Common myeloid progenitor, CD34-positive (primary cell): ENCODE results near the gene GCNT2.
"Not testable (repeated sequence)": the region's sequence is repeated elsewhere in the genome, so short reads cannot be mapped to it uniquely, and the experiment has no call there.

ENCODE experiments used
- CTCF ChIA-PET: fragments of 350-600 bp; sonication (Branson Sonifier 250); formaldehyde crosslinking; loops from one replicate; lab custom pipeline; 2021; ENCODE audit warnings: antibody characterized with exemption; lab: Charles Lee
- POLR2A ChIA-PET: fragments of 350-600 bp; sonication (Branson Sonifier 250); formaldehyde crosslinking; loops from one replicate; lab custom pipeline; 2021; ENCODE audit warnings: antibody characterized with exemption; lab: Charles Lee
- DNase-seq, 3 donors: peaks; one replicate each; pipeline versions ENCODE4 v3.0.0 to v3.0.0-alpha.2; 2013
- H3K27ac ChIP-seq, 2 experiments: 1 replicate in 1 of 2; 2 replicates in 1 of 2; pipeline ENCODE4 v1.7.0; 2013; ENCODE audit warnings: inconsistent platforms in 2 of 2, low read length in 2 of 2, mild to moderate bottlenecking in 2 of 2, low read depth in 1 of 2, moderate library complexity in 1 of 2; ENCODE audit not compliant: severe bottlenecking in 2 of 2, insufficient read depth in 1 of 2, poor library complexity in 1 of 2
- H3K27me3 ChIP-seq, 5 experiments: replicated peaks in 2 of 5; 1 replicate in 3 of 5; 2 replicates in 2 of 5; pipeline versions ENCODE4 v1.6.1 to v1.7.0; 2013; ENCODE audit warnings: low read length in 4 of 5, mild to moderate bottlenecking in 2 of 5, moderate library complexity in 2 of 5, inconsistent platforms in 1 of 5; ENCODE audit not compliant: insufficient read depth in 5 of 5, control insufficient read depth in 4 of 5
- H3K36me3 ChIP-seq, 4 experiments: 1 replicate in 2 of 4; 2 replicates in 2 of 4; pipeline versions ENCODE4 v1.6.1 to v1.7.0; 2013; ENCODE audit warnings: low read length in 3 of 4, control low read depth in 1 of 4, mild to moderate bottlenecking in 1 of 4; ENCODE audit not compliant: control insufficient read depth in 4 of 4, insufficient read depth in 4 of 4
- H3K4me1 ChIP-seq, 4 experiments: 1 replicate in 3 of 4; 2 replicates in 1 of 4; pipeline versions ENCODE4 v1.6.1 to v1.7.1; 2013; ENCODE audit warnings: low read length in 3 of 4, mild to moderate bottlenecking in 3 of 4, control low read depth in 1 of 4, inconsistent platforms in 1 of 4, moderate library complexity in 1 of 4; ENCODE audit not compliant: control insufficient read depth in 4 of 4, insufficient read depth in 4 of 4; ENCODE audit errors: control extremely low read depth in 1 of 4
- H3K4me3 ChIP-seq, 7 experiments: 1 replicate in 4 of 7; 2 replicates in 3 of 7; pipeline versions ENCODE4 v1.5.1 to v1.7.0; 2013; ENCODE audit warnings: mild to moderate bottlenecking in 7 of 7, low read length in 6 of 7, moderate library complexity in 6 of 7, inconsistent platforms in 2 of 7, low read depth in 2 of 7, control low read depth in 1 of 7; ENCODE audit not compliant: insufficient read depth in 4 of 7, control insufficient read depth in 1 of 7; ENCODE audit errors: extremely low read depth in 1 of 7
- H3K9me3 ChIP-seq, 5 experiments: 1 replicate in 4 of 5; 2 replicates in 1 of 5; pipeline versions ENCODE4 v1.6.1 to v1.7.1; 2013; ENCODE audit warnings: low read length in 4 of 5, mild to moderate bottlenecking in 2 of 5, inconsistent platforms in 1 of 5, low read depth in 1 of 5, moderate library complexity in 1 of 5; ENCODE audit not compliant: control insufficient read depth in 4 of 5, insufficient read depth in 2 of 5; ENCODE audit errors: control extremely low read depth in 1 of 5
- WGBS: methylation state at CpG from one replicate; pipeline ENCODE4 v1.1.5; 2013; ENCODE audit not compliant: insufficient coverage; 5-methylcytosine and 5-hydroxymethylcytosine counted together

GCNT2 gene

GRCh38 chr6:10513544-10513943, 7.6 kb upstream of the GCNT2 start:
- ChIA-PET CTCF (interaction anchor here (0.6 to 1.9 kb wide), 3 partner anchors 10 to 262 kb away, joined by 3 to 7 read pairs (median 4); no protein-coding TSS in a partner anchor), POLR2A (no interaction called here)
- Histone ChIP-seq H3K36me3 (no peaks in the 10 kb centered on the region), H3K27ac (no peak overlapping the region), H3K9me3 (no peaks in the 10 kb centered on the region), H3K27me3 (no peaks in the 10 kb centered on the region), H3K4me1 (peaks cover 3 to 12% (median 6%) of the 10 kb centered on the region in 4 experiments), H3K4me3 (no peak overlapping the region)
- DNase-seq = no peak
- WGBS = 60% methylated on average over 2 of the region's 2 CpGs

GRCh38 chr6:10514049-10514780, 6.9 kb upstream of the GCNT2 start:
- 81% methylated on average over 9 of the region's 15 CpGs for WGBS
- no peak for DNase-seq
- Histone ChIP-seq H3K4me1 (peaks cover 8 to 17% (median 10%) of the 10 kb centered on the region in 4 experiments), H3K4me3 (no peak overlapping the region), H3K9me3 (no peaks in the 10 kb centered on the region), H3K27me3 (no peaks in the 10 kb centered on the region), H3K27ac (no peak overlapping the region), H3K36me3 (no peaks in the 10 kb centered on the region)
- CTCF ChIA-PET = interaction anchor here (1.9 kb wide), 1 partner anchor 9 kb away, joined by 7 read pairs; no protein-coding TSS in a partner anchor
- POLR2A ChIA-PET = no interaction called here

DNA sequence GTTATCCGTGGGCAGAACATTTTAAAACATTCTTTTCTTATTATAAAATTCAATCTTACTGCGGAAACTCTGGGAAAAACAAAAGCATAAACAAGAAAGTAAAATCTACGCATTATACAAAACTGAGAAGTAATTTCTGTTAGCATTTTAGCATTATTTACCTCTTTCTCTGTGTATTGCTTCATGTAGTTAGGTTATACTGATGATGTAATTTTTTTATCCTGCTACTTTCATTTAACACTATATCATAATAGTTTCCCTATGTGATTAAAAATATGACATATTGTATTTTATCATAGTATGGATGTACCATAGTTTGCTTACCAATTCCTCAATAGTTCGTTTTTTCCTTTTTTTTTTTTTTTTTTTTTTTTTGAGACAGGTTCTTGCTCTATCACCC, 4.2 kb upstream of the GCNT2 start:
- H3K9me3 ChIP-seq = no peaks in the 10 kb centered on the region
- peaks cover 18 to 38% (median 32%) of the 10 kb centered on the region in 4 experiments for H3K4me1 ChIP-seq
- no peak overlapping the region for H3K27ac ChIP-seq
- ChIA-PET CTCF (no interaction called here), POLR2A (no interaction called here)
- 60% methylated on average over 1 of the region's 4 CpGs for WGBS
- no peak for DNase-seq
- no peak overlapping the region for H3K4me3 ChIP-seq
- H3K36me3 ChIP-seq = no peaks in the 10 kb centered on the region
- H3K27me3 ChIP-seq = no peaks in the 10 kb centered on the region

DNA sequence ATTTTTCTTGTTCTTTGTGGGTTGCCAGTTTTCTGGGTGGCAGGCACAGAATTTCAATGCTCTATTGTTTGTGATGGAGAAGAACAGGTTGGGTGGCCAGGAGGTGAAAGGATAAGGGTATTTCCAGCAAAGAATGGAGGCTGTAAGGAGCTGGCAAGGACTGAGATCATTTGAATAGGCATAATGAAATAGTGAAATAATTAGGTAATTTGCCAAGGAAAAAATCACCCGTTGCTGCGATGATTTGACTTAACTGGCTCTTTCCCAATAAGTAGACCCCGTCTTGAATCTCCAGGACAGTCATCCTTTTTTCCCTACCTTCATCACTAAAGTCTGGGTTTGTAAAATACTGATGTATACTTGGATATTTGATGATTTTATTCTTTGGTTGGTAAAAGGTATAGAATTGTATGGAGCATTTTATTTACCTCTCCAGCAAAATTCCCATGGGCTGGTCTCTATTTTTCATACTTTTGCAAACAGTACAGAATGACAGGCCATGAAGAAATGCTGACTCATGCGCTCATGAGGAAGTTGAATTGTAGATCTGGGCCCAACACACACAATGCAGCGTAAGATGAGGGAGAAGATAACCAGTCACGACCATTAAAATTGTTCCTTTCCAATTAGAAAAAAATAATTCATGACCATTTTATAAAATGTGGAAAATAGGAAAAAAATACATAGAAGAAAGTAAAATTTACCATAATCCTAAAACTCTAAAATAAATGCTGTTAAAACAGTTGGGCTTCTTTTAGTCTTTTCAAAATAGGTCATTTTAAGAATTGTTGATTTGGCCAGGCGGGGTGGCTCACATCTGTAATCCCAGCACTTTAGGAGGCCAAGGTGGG, 2.4 kb upstream of the GCNT2 start:
- Histone ChIP-seq H3K27me3 (no peaks in the 10 kb centered on the region), H3K4me1 (peaks cover 22 to 54% (median 46%) of the 10 kb centered on the region in 4 experiments), H3K9me3 (no peaks in the 10 kb centered on the region), H3K36me3 (no peaks in the 10 kb centered on the region), H3K4me3 (peak overlapping the region in 2 of 7 experiments; percentile 35 to 42), H3K27ac (peak overlapping the region; percentile 74 to 85)
- CTCF ChIA-PET = no interaction called here
- DNase-seq = peak; percentile 92 to 97 (median 95)
- POLR2A ChIA-PET = no interaction called here
- WGBS = 58% methylated on average over 2 of the region's 7 CpGs

DNA sequence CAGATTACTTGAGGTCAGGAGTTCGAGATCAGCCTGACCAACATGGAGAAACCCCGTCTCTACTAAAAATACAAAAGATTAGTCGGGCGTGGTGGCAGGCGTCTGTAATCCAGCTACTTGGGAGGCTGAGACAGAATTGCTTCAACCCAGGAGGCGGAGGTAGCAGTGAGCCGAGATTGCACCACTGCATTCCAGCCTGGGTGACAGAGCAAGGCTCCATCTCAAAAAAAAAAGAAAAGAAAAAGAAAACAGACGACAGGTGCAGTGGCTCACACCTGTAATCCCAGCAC, 1.8 kb upstream of the GCNT2 start:
- DNase-seq, CTCF ChIA-PET, H3K4me3 ChIP-seq, H3K9me3 ChIP-seq, POLR2A ChIA-PET, H3K36me3 ChIP-seq, H3K27me3 ChIP-seq: not testable (repeated sequence)
- H3K4me1 ChIP-seq = peaks cover 26 to 59% (median 50%) of the 10 kb centered on the region in 4 experiments
- 91% methylated on average over 6 of the region's 8 CpGs for WGBS
- H3K27ac ChIP-seq = peak overlapping the region; percentile 74 to 85

DNA sequence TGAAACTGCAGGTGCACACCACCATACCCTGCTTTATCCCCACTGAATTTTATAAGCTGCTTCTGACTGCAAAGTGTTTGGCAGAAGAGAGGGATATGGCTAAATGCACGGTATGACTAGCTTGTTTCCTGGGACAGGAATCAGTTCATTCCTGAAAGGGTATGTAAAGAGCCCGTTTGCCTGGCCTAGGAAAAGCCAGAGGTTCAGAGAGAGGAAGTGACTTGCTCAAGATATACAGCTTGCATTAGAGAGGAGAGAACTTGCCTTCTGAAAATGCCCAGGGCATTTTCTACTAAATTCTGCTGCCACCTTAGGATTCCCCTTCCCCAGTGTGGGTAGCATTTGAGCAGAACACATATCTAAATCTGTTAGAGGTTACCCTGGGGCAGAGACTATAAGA, 683 bp upstream of the GCNT2 start:
- WGBS = 10% methylated on average over 2 of the region's 2 CpGs
- CTCF ChIA-PET = interaction anchor here (0.7 to 1.9 kb wide), 4 partner anchors 10 to 209 kb away, joined by 3 to 7 read pairs (median 4); no protein-coding TSS in a partner anchor
- peak overlapping the region; percentile 69 to 85 for H3K27ac ChIP-seq
- DNase-seq = peak in 2 of 3 donors; percentile 31 to 48
- H3K4me1 ChIP-seq = peaks cover 30 to 70% (median 55%) of the 10 kb centered on the region in 4 experiments
- H3K4me3 ChIP-seq = peak overlapping the region in 5 of 7 experiments; percentile 48 to 78 (median 59)
- H3K9me3 ChIP-seq = no peaks in the 10 kb centered on the region
- H3K36me3 ChIP-seq = no peaks in the 10 kb centered on the region
- no peaks in the 10 kb centered on the region for H3K27me3 ChIP-seq
- POLR2A ChIA-PET = interaction anchor here (0.6 kb wide), 1 partner anchor 577 kb away, joined by 5 read pairs; no protein-coding TSS in a partner anchor
